ENCODE measurements around the gene SLX9.
A peak's percentile ranks its signal among the peaks of the same experiment; 100 is the strongest.

Gene SLX9

GRCh38 chr21:44991538-44992483 is 52.0 kb downstream of the SLX9 start:
- no peak for DNase-seq (ENCODE audit: low spot score)

GRCh38 chr21:44992608-44993031 is 52.8 kb downstream of the SLX9 start:
- no peak for DNase-seq (ENCODE audit: low spot score)

DNA sequence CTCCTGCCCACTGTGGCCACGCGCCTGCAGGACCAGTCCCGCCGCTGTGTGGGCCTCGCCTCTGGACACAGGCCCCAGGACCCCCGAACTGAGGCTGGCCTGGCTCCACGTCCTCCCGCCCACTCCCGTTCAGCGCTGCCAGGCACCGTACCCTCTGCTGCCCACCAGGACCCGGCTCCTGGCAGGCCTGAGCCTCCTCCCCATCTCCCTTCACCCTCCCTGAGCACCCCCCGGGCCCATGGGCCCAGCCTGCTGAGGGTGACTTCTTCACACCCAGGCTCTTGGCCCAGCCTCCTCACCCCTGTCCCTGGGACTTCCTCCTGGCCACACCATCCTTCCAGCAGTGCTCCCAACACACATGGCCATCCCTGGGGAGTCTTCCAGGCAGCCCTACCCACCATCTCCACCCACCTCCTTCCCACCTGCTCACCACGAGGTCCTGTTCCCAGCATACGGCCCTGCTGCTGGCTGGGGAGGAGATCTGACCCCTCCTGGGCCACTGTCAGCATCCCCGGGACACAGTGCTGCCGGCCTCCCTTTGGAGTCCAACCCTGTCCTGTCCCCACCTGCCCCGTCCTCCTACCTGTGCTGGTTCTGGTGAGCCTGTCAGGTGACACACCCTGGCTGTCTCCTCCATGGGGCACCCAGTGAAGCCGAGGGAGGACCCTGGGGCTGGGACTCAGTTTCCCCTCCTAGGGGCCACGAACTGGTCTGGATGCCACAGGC is 53.7 kb downstream of the SLX9 start:
- no peak for DNase-seq (ENCODE audit: low spot score)

- DNase-seq (ENCODE audit: low spot score), result no peak
These were observed 54.3 kb downstream of the SLX9 start for GRCh38 chr21:44994047-44994694.

DNA sequence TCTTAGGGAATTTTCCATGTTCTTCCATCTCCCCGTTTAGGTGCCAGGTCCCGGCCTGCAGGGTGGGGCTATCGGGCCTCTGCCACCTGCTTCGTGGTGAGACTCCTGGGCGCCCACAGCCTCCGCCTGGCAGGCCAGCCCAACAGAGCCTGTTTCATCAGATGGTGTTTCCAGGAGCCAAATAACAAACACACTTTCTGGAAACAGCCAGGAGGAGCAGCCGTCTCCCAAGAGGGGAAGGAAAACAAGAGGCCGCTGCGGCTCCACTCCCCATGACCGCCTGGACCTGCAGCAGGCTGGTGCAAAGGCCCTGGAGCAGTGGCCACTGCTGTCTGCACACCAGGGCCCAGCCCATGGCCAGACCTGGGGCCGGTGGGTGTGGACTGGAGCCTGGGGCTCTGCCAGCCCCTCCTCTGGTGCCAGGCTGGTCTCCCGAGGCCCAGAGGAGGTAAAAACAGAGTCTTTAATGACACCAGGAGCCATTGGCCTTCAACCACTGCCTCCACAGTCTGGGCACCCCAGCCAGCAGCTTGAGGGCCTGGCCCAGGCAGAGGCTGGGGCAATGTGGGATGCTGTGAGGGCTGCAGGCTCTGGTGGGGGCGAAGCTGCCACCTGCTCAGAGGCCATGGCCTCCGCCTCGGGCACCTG is 55.0 kb downstream of the SLX9 start:
- DNase-seq (ENCODE audit: low spot score), result no peak

DNA sequence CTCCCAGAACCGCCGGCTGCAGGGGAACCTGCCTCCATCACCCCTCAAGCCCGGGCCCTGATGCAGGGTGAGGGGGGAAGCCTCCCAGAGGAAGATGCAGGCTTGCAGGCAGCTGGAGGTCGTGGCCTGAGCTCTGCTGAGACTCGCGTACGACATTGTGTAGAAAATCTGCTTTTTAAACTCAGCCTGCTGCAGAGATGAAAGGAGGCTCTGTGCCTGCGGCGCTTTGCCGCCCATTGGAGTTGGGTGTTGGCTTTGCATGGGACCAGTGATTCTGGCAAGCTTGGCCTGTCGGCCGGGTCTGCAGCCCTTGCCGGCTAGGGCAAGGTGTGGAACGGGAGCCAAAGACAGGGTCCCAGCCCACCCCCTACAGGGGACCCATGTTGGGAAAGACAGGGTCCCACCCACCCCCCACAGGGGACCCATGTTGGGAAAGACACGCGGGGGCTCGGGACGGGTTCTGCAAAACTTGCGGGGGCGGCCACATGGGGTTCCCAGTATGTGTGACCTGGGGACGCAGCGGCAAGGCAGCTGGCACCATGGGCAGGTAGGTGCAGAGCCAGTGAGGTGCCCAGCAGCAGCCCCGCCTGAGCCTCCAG is 55.6 kb downstream of the SLX9 start:
- no peak for DNase-seq (ENCODE audit: low spot score)

DNA sequence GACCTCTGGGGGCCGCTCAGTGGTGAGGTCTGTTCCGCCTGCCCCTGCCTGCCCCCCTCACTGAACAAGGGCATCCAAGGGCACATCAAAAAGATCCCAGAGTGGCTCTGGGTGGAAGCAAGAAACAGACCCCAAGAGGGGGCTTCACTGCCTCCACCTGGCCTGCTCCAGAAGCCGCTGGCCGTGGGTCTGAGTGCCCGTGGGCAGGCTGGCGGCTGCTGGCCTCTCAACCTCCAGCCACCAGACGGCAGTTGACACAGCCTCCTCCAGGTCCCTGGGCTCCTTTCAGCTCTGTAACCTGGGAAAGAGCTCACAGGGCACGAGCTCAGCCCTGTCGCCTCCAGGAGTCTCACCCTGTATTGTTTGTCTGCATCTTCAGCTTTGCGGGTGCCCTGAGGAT is 56.3 kb downstream of the SLX9 start:
- DNase-seq (ENCODE audit: low spot score), result no peak

- DNase-seq (ENCODE audit: low spot score), result no peak
These were observed 56.7 kb downstream of the SLX9 start for GRCh38 chr21:44996501-44996921.

DNA sequence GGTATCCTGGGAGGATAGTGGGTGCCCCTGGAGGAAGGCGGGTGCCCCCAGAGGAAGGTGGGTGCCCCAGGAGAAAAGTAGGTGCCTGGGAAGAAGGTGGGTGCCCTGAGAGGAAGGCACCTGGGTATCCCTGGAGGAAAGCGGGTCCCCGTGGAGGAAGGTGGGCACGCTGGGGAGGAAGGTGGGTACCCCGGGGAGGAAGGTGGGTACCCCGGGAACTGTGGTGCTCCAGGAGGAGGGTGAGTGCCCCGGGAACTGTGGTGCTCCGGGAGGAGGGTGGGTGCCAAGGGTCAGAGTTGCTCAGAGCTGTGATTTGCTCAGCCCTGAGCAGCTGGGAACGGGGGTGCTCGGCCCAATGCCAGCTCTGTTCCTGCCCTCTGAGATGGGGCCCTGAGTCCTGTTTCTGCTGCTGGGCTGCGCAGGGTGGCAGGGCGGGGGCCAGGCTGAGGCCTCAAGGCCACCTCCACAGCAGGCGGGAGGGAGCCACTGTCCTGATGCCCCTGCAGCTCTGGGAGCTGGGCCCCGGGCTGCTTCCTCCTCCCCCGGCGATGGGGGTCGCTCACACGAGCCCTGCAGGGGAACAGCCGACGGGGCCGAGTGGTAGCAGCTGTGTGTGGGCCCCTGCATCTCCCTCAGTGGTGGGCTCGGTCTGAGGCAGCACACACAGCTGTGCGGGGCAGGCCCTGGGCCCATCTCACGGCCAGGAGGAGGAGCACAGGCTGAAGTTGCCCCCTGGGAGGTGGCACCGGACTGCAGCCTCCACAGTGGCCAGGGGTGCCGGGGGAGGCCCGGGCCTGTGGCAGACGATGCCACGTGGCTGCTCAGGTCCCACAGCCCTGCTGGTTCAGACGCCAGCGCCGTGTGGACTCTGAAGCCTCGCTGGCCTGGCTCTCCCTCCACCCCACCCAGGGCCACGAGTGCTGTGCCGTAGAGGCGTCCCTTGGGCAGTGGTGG is 57.4 kb downstream of the SLX9 start:
- no peak for DNase-seq (ENCODE audit: low spot score)

DNA sequence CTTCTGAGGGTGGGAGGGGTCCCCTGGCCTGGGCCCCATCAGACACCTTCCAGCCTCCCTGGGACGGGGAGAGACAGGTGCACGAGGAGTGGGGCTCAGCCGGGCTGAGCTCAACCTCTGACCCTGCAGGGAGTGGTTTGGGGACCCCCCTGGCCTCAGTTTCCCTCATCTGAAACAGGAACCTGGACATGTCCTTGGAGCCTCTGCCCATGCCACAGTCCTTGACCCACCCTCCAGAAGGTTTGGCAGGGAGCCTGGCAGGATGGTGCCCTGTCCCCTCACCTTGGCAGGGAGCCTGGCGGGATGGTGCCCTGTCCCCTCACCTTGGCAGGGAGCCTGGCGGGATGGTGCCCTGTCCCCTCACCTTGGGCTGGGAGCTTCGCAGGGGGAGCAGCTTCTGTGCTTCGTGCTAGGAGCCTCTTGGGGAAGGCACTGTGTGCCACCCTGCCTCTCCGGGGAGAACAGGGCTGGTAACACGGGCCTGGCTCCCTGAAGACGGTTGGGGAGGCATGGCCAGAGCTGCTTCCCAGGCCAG is 58.3 kb downstream of the SLX9 start:
- no peak for DNase-seq (ENCODE audit: low spot score)

- DNase-seq (ENCODE audit: low spot score), result no peak
These were observed 59.0 kb downstream of the SLX9 start for GRCh38 chr21:44998621-44999427.

DNA sequence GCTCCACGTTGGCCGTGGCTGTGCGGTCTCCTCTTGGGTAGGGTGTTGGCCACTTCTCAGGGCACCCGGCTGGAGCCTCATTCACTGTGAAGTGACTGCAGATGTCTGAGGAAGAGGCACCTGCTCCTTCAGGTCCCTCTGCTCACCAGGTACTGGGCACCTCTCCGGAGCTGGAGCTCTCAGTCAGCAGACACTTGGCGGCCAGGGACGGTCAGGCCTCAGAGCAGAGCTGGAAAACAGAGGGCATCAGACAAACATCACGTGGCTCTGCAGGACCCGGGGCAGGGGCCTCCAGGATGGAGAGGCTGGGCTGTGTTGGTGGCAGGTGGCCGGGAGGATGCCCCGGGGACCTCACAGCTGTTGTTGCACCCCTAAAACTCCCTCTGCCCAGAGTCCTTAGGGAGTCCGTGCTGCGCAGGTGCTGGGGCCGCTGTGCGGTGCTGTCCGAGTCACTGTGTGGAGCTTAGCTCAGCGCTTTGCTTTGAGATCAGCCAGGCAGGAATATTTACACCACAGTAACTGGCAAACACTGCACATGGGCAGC is 59.7 kb downstream of the SLX9 start:
- no peak for DNase-seq (ENCODE audit: low spot score)

GRCh38 chr21:44999972-45000636 is 60.3 kb downstream of the SLX9 start:
- DNase-seq (ENCODE audit: low spot score), result no peak

DNA sequence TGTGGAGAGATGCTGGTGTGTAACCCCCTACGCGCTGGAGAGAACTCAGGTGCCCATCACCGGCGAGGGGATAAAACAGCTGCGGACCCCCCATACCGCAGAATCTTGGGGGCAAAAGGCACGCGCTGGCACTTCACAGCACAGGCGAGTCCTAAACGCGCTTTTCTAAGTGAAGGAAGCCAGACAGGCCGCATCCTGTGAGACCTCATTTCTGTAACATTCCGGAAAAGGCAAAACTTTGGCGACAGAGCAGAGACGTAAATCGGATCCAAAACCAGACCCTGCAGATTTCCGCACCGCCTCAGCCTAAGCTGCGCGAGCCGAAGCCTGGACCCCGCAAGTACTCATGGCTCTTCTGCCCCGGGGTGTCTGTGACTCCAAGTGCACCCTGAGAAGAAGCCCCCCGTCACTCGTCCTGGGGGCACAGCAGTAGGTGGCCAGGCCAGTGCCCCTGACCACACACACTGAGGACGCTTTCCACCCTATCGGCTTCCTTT is 60.9 kb downstream of the SLX9 start:
- no peak for DNase-seq (ENCODE audit: low spot score)

- DNase-seq (ENCODE audit: low spot score), result peak; percentile 92
These were observed 61.6 kb downstream of the SLX9 start for GRCh38 chr21:45001134-45002095.

- DNase-seq (ENCODE audit: low spot score), result no peak
These were observed 62.8 kb downstream of the SLX9 start for GRCh38 chr21:45002381-45003204.
